NCI-H187 treated with DMSO at 0.1 percent for 48 hours (cell line): ENCODE data around the gene TRAPPC2B.

Source experiments
- DNase-seq: peaks from one replicate; lab custom pipeline; 2025; lab: John Stamatoyannopoulos, UW

TRAPPC2B gene

DNA sequence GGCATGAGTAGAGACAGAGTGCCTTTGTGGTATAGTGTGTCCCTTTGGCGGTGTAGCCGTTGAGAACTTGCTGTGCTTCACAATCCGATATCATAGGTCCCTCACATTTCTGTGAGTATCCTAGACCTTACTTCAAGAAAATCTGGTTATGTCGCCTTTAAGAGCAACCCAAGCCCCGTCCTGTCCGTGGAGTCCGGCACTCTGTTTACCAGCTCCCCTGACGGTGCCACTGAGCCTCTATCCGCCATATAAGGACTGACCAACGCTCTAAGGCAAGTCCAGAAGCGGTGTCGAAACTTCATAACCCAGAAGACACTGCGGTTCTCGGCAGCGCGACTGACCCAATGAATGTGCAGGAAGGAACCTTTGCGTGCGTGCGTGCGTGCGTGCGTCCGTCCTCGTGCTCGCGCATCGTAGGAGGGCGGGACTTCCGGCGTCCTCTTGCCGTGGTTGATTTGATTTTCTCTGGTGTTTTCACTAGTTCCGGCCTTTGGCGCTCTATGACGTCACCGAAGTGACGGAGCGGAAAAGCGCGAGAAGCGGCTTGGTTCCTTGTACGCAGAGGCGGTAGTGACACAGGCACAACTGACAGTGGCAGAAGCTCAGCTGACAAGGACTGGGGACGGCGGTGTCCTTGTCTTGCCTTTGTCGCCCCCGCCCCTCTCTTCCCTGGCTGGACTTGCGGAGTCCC is at the start of gene TRAPPC2B, which contains the start of gene ZNF547:
TRAPPC2B (plus strand) TSS at position 555 of the 691 bp plus-strand sequence. CDS start 1,283 bp downstream, outside the sequence.
ZNF547 (plus strand) TSS at position 555 of the 691 bp plus-strand sequence. CDS start 5,005 bp downstream, outside the sequence.
- peak; percentile 87 for DNase-seq

DNA sequence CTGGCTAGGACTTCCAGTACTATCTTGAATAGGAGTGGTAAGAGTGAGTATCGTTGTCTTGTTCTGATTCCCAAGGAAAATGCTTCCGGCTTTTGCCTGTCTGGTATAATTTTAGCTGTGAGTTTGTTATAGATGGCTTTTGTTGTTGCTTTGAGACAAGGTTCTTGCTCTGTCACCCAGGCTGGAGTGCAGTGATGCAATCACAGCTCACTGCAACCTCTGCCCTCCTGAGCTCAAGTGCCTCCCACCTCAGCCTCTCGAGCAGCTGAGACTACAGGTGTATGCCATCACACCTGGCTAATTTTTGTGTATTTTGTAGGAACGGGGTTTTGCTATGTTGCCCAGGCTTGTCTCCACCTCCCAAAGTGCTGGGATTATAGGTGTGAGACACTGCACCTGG is 49.2 kb upstream of the TRAPPC2B start:
- DNase-seq: no peak

DNA sequence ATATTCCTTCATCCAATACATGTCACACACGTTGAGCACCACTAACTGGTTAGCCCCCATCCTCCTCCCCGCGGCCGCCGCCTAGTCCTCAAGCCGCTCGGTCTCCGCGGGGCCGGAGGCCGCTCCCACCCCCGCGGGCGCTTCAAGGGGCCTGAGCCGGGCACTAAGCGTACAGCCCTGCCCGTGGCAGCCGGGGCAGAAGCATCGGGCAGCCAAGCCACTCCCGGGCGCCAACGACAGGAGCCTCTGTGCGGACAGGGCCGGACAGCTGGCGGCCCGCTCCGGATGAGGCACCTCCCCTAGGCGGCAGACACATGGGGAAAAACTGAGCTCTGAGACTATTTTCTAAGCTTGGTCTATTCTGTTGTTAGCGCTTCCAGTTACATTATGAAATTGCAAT is 45.8 kb upstream of the TRAPPC2B start:
- no peak for DNase-seq

DNA sequence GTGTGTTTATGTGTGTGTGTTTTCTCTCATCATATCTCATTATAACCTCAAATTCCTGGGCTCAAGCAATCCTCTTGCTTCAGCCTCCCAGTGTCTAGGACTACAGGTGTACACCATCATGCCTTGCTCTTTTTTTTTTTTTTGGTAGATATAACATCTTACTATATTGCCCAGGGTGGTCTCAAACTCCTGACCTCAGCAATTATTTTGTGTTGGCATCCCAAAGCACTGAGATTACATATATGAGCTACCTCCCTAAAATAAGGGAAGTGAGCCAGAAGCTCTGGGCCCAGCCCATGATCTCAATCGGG is 43.5 kb upstream of the TRAPPC2B start:
- no peak for DNase-seq

DNA sequence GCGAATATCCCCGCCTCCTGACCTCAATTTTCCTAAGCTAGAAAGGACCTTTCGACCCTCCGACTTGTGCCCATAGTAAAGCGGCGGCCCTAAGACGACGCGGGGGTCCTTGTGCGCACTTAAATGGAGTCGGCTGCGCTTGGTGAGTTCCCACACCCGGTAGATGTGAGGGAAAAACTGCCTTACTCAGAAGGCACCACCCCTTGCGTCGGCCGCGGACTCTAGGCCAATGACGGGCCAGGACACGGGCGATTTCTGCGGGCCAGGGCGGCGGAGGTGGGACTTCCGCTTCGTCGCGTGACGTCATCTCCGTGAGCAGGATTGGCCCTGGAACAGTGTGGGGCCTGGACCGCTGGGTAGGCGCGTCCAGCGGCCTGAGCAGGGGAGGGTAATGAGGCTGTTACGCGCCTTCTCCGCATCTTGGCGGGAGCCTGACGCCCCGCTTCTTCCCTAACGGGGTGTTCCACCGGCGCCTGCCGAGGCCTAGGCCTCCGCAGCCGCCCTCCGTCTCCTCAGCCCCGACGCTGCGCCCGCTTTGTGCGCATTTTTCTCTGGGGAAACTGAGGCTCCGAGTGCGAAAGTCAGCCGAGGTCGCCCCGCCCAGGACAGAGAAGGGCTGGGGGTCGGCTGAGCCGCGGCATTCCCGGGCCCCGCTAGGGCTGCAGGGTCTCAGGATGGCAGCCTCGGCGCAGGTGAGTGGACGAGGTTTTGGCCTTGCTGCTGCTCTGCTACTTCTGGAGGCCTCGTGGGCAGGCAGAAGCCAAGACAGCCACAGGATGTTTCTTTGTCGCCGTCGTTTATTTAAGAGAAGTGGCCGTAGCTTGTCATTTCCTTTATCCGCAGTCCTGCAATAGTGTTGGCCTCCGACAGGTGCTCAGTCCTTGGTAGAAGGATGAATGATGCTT is 42.9 kb upstream of the TRAPPC2B start, which contains the start of gene ZNF543:
ZNF543 (plus strand) TSS at position 293 of the 905 bp plus-strand sequence; CDS start at position 675, 382 bp downstream.
- peak; percentile 67 for DNase-seq

DNA sequence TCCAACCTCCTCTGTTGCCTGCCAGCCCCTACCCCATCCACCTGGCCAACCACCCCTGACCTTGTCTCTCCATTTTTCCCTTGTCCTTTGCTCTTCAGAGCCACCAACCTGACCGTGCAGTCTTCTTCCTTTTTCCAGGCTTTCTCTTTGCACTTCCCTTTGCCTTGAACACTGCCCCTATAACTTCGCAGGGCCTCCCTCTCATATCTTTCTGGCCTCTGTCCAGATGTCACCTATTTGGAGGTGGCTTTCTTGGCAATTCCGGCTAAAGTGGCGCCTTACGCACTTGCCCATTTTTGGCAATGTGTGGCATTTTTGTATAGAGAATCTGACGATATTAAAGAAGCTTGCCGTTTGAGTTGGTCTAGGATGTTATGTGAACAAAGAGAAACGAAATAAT is 42.2 kb upstream of the TRAPPC2B start:
- DNase-seq: no peak

DNA sequence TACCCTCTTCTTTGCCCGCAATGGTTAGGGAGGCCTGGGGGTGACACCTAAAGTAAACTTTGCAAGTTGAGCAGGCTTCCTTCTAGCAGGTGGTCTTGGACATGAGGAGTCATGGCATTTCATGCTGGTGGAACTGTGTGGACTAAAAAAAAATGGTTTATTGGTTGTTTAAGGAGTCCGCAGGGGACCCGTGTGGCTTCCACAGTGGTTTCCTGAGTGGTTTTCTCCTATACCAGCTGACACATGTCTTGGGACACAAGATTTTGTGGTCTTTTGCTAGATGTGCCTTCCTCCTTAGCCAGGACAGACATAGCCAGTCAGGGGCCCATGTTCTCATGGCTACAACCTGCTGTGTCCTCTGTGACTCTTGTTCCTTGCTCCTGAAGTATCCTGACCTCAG is 41.6 kb upstream of the TRAPPC2B start:
- DNase-seq: no peak

DNA sequence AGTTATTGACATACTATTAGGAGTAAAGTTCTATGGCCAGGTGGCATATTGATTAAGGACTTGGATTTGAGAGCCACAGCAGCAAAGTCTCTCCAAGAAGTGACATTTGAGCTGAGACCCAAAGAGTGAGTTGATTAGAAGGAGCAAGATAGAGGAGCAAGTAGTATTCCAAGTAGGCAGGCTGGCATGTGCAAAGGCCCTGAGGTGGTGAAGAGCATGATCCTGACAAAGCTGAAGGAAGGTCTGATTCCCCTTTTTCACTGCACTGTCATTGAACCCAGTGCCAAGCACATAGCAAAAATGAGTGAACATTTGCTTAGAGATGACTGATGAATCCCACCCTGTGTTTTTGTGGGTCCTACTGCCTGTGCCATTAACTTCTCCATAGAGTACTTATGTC is 38.4 kb upstream of the TRAPPC2B start:
- no peak for DNase-seq

DNA sequence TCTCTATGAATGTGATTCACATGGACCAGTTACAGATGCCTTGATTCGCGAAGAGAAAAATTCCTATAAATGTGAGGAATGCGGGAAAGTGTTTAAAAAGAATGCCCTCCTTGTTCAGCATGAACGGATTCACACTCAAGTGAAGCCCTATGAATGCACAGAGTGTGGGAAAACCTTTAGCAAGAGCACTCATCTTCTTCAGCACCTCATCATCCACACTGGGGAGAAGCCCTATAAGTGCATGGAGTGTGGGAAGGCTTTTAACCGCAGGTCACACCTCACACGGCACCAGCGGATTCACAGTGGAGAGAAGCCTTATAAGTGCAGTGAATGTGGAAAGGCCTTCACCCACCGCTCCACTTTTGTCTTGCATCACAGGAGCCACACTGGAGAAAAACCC is 35.4 kb upstream of the TRAPPC2B start:
- no peak for DNase-seq

DNA sequence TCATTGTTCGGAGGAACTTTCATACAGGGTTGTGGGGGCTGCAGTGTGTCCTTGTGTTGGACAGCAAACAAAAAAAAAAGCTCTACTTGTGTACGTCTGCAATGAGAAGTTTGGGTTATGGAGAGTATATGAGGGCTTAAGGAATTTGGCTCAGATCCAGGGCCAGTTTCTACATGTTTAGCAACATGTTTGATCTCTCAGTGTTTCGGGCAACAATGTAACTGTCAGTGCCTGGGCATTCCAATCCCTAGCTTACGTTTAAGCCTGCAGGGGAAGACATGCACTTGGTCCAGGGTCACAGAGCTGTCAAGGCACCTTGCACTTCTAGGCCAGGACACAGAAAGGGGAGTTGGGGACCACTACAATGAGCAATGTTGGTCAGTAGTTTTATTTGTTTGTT is 29.2 kb upstream of the TRAPPC2B start:
- DNase-seq: no peak

DNA sequence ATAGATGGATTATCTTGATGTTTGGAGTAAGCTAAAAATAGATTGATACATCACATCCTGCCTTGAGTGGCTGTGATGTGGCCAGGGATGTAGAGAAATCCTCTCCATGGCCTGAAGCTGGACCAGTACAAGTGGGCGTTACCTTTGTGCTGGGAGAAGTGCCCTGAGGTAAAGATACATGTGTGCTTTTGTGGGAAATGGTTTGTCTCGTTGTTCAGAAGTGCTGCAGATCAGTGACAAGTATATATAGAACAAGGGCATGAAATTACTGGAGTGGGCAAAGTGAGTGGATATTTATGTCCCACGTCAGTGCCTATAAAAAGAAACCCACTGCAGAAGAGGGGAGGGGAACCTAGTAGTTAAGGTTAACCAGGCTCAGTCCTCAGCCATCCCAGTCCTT is 24.5 kb upstream of the TRAPPC2B start:
- no peak for DNase-seq

DNA sequence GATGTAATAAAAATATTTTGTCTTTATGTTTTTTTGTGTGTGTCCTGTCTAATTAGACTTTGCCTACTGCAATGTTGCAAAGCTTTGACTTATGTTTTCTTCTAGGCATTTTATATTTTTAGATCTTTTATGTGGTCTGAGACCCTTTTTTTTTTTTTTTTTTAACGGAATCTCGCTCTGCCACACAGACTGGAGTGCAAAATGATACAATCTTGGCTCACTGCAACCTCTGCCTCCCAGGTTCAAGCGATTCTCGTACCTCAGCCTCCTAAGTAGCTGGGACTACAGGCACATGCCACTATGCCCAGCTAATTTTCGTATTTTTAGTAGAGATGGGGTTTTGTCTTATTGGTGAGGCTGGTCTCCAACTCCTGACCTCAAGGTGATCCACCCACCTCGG is 20.8 kb upstream of the TRAPPC2B start:
- no peak for DNase-seq

DNA sequence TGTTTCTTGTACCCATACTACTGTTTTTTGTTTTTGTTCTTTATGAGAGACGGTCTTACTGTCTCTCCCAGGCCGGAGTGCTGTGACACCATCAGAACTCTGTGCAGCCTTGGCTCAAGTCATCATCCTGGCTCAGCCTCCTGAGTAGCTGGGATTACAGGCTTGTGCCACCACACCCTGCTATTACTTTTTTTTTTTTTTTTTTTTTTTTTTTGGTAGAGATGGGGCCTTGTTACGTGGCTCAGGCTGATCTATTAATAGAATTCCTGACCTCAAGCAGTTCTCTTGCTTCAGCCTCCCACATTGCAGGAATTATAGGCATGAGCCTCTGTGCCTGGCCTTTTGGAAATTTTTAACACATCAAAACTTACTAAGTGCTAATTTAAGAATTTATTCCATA is 15.2 kb upstream of the TRAPPC2B start:
- DNase-seq: no peak

DNA sequence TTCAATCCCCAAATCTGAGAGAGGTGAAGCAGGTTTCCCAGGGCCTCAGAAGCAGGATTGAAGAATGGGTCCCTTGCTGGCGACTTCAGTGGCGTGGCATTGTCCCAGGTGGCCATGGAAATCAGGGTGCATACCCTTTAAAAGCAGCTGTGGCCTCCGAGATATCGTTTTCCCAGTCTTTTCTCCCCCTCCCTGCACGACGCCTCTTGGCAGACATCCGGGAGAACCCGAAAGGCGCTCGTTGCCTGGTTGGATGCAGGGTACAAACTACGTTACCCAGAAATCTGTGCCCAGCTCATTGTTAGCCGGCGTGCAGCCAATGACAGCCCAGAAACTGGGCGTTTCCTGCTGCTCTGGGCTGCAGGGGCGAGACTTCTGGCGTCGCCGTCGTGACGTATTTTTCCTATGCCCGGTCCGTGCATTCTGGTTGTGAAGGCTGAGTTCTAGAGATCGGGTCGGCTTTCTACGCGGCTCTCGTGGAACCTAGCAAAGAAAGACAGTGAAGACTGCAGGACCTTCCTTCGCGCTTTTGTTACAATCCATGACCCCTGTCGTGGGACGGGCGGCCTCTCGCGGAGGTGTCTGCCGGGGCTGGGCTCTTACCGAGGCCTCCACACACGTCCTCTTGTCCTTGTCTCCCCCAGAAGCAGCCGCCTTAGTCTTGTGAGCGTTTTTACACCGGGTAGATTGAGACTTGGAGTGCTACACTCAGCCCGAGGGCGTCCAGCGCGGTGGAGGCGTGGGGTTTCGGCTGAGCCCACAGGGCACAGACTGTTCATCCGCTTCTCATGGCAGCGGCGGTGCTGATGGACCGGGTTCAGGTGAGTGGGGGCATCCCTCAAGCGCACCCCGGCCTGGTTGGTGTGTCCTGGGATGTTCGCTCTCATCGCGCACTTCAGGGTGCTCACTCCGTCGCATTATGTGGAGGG is 12.2 kb upstream of the TRAPPC2B start, which contains the start of gene ZNF304:
ZNF304 (plus strand) TSS at position 395 of the 929 bp plus-strand sequence; CDS start at position 789, 394 bp downstream.
- peak; percentile 89 for DNase-seq

DNA sequence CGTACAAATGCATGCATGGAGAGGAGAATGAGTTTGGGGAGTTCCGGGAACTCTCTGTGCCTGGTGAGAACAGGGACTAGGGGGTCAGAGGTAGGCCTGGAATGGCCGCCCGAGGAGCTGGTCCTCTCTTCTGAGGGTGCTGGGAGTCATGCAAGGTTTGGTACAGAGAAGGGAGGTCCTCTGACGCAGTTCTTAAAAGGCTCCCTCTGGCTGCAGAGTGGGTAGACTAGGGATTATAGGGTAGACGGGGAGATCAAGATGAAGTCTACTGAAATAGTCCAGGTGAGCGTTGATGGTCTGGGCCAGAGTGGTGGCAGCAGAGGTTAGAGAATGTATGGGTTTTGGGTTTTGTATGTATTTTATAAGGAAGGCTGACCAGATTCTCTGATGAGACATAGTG is 11.5 kb upstream of the TRAPPC2B start:
- no peak for DNase-seq

DNA sequence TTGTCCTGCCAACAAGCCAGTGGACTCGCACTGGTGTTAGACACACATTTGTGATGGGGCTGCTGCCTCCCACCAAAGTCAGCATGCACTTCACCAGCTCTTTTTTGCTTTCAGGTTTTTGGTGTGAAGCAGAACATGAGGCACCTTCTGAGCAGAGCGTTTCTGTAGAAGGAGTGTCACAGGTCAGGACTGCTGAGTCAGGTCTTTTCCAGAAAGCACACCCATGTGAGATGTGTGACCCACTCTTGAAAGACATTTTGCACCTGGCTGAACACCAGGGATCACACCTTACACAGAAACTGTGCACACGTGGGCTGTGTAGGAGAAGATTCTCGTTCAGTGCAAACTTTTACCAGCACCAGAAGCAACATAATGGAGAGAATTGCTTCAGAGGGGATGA is 7.4 kb upstream of the TRAPPC2B start:
- DNase-seq: no peak

DNA sequence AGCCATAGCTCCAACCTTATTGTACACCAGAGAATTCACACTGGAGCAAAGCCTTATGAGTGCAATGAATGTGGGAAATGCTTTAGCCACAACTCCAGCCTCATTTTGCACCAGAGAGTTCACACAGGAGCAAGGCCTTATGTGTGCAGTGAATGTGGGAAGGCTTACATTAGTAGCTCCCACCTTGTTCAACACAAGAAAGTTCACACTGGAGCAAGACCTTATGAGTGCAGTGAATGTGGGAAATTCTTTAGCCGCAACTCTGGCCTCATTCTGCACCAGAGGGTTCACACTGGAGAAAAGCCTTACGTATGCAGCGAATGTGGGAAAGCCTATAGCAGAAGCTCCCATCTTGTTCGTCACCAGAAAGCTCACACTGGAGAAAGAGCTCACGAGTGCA is 5.9 kb upstream of the TRAPPC2B start:
- no peak for DNase-seq

DNA sequence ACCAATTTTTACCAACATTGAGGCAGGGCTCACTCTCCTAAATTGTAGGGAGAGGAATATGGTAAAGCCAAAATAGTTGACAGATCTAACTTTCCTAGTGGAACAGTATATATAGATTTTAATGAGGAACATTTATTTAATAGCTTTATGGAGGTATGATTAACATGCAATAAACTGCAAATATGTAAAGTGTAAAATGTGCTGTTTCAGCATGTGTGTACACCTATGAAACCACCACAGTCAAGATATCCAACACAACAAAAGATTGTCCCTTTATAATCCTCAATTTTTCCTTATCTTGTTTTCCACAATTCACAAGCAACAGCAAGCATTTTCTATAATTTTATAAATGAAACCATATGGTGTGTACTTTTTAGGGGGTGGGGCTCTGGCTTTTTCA is 4.1 kb upstream of the TRAPPC2B start:
- DNase-seq: no peak

DNA sequence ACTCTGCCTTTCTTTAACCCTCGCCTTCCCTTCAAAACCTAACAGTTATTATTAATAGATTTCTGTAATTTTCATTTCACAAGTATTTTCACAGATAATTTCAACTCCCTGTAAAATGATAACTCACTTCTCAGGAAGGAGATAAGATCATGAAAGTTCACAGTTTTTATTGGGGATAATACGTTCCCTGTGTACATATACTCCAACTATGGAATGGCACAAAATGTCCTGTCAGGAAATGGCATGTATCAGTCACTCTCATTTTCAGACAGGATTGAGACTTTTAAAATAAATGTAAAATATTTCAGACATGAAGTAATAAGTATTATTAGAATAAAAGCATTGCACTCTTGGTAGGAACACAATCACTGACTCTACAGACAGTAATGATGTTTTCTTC is 932 bp upstream of the TRAPPC2B start:
- DNase-seq: no peak

DNA sequence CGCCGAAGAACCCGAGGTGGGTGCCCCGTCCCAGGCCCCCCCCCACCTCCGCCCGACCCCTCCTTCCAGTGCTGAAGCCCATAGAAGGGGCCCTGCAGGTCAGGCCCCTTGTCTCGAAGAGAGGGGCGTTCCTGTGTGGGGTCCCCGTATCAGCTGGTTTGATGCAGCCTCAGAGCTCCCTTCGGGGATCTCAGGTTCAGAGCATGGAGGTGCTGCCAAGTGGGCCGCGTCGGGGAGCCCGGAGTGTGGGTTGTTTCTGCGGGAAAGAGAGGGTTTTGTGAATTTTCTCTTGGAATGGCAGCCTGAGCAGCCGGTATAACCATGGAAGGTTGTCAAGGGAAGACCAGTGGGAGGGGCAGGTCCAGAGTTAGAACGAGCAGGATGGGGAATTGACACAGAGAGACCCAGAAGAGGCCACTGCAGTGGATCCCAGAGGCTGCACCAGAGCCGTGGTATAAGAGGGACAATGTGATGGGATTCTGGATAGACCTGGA is 384 bp downstream of the TRAPPC2B start:
- no peak for DNase-seq

DNA sequence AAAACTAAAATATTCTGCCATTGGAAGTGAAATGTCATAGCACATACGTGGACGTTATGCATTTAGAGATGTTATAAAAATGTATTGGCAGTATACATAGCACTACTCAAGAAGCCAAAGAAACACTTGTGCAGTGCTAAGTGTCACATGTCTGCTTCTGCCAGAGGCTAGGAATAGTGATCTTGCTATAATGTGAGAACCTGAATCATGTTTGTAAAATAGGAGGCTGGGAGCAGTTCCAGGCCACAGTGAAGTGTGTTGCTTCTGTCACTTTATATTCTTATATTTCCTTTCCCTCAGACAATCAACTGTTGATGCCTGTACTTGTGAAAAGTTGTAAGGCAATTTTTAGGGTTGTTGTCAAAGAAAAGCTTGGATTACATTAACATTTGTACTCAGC is 3.4 kb downstream of the TRAPPC2B start:
- DNase-seq: no peak

DNA sequence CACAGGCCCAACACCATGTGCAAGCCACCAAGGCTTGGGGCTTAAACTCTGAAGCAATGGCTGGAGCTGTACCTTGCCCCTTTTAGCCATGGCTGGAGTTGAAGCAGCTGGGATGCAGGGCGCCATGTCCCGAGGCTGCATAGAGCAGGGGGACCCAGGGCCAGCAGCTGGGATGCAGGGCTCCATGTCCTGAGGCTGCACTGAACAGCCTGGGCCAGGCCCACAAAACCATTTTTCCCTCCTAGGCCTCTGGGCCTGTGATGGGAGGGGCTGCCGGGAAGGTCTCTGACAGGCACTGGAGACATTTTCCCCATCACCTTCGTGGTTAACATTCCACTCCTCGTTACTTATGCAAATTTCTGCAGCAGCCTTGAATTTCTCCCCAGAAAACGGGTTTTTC is 10.8 kb downstream of the TRAPPC2B start:
- DNase-seq: no peak
